OCI-LY1 (cell line): Measurements from ENCODE around the gene M1AP.

Experiments used
- CTCF ChIP-seq: fragments of 200-600 bp; sonication (generic), shearing (Covaris generic); IDR thresholded peaks from 2 replicates; pipeline ENCODE4 v1.5.1; 2017; ENCODE audit warnings: mild to moderate bottlenecking, antibody characterized with exemption, low read length, moderate library complexity, mixed read lengths
- EZH2 ChIP-seq: fragments of 200-600 bp; sonication (generic), shearing (Covaris generic); IDR thresholded peaks from 2 replicates; pipeline ENCODE4 v1.8.0; 2017; ENCODE audit warnings: borderline replicate concordance, mixed run types, mild to moderate bottlenecking, antibody characterized with exemption, low read length, moderate library complexity, mixed read lengths

DNA sequence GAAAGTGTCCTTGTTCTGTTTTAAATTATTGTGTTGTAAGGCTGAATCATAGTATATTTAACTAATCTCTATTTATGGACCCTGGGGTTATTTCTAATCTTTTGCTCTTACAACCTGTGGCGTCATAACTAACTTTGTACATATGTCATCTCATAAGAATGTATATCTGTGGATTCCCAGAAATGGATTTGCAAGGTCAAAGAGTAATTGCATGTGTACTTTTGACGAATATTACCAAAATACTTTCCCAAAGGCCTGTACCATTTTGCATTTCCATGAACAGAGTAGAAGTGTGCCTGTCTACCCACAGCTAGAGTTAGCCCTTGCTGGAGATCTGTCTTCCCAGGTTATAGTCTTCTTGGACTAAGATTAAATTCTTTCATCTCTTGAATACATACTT, 48.7 kb upstream of the M1AP start:
- TF ChIP-seq CTCF (no peak), EZH2 (no peak)
